ENCODE measurements around the gene PCDHGC4. TPM values are rescaled to one million over a fixed set of nuclear protein-coding genes. Genes with fewer than 3 reads are reported as not detected.

Gene PCDHGC4
- total and polyA plus RNA-seq, 2 donors (not counting 3 experiments of a cell fraction or from before 2014, with no cell fraction given), result 0.25 to 2.1 TPM

GRCh38 chr5:141529873-141530272, 45.0 kb downstream of the PCDHGC4 start:
- ChIA-PET POLR2A (no interaction called here), CTCF (interaction anchor here (10.9 kb wide), 1 partner anchor 100 kb away, joined by 308 read pairs; the partner anchor contains the start of gene PCDHGA12)
- Histone ChIP-seq H3K4me3 (replicated peaks in 1 of 3; ENCODE audit: insufficient read depth in 1 of 3, low read depth in 1 of 3, low read length in 3 of 3) (no peak overlapping the region), H3K9me3 (replicated peaks; ENCODE audit: control insufficient read depth, insufficient read depth, low read length) (no peaks in the 10 kb centered on the region), H3K27me3 (ENCODE audit: control insufficient read depth in 2 of 2, insufficient read depth in 2 of 2, low read length in 2 of 2) (no peaks in the 10 kb centered on the region), H3K4me2 (ENCODE audit: insufficient read depth, low read length) (no peak overlapping the region), H4K20me1 (replicated peaks; ENCODE audit: control insufficient read depth, extremely low read depth, insufficient read depth, low read length) (no peaks in the 10 kb centered on the region), H3K79me2 (ENCODE audit: control insufficient read depth, insufficient read depth, low read length) (no peaks in the 10 kb centered on the region), H2AFZ (ENCODE audit: low read depth, low read length) (no peak overlapping the region), H3K4me1 (ENCODE audit: control insufficient read depth, extremely low read depth, insufficient read depth, low read length) (peaks cover 5% of the 10 kb centered on the region), H3K9me1 (replicated peaks; ENCODE audit: control insufficient read depth, extremely low read depth, insufficient read depth, low read length) (no peaks in the 10 kb centered on the region), H3K9ac (replicated peaks; ENCODE audit: extremely low read depth, insufficient read depth, low read length) (no peak overlapping the region), H3K27ac (ENCODE audit: insufficient read depth, low read depth, low read length) (no peak overlapping the region), H3K36me3 (ENCODE audit: control insufficient read depth in 2 of 2, extremely low read depth in 1 of 2, insufficient read depth in 2 of 2, low read length in 2 of 2) (peaks cover 4 to 16% of the 10 kb centered on the region in 2 experiments)
- FAIRE-seq, result no peak
- no peak for DNase-seq (ENCODE audit: low read depth, low spot score)
- BruUV-seq (replicated peaks), result no TSS peak
- no peak for TF ChIP-seq MAX (IDR thresholded peaks at IDR 0.05; ENCODE audit: insufficient read depth, insufficient read length)
- no peak for TF ChIP-seq GATA2 (IDR thresholded peaks at IDR 0.05; ENCODE audit: insufficient read depth, insufficient read length, low read depth, low read length)
- TF ChIP-seq EZH2 (IDR thresholded peaks at IDR 0.05; ENCODE audit: borderline replicate concordance, low read depth, low read length, severe bottlenecking), result no peak
- TF ChIP-seq MYC (IDR thresholded peaks at IDR 0.05; ENCODE audit: low read depth, low read length), result no peak
- TF ChIP-seq FOS (IDR thresholded peaks at IDR 0.05; ENCODE audit: borderline replicate concordance, insufficient read depth, low read length), result no peak
- no peak for TF ChIP-seq POLR2AphosphoS5 (IDR thresholded peaks at IDR 0.05; ENCODE audit: insufficient read depth, low read depth, low read length)
- intact Hi-C loops (cut with micrococcal nuclease) (no loop called here), dilution Hi-C loops (cut with MboI; ENCODE audit: extremely low pct_ligation_motif_present, low sequenced_read_pairs) (no loop called here)

GRCh38 chr5:141532726-141533125, 47.9 kb downstream of the PCDHGC4 start:
- no peaks in the 10 kb centered on the region for H3K9me1 ChIP-seq (replicated peaks; ENCODE audit: control insufficient read depth, extremely low read depth, insufficient read depth, low read length)
- H3K4me3 ChIP-seq (replicated peaks in 1 of 3; ENCODE audit: insufficient read depth in 1 of 3, low read depth in 1 of 3, low read length in 3 of 3), result no peak overlapping the region
- no peak overlapping the region for H3K9ac ChIP-seq (replicated peaks; ENCODE audit: extremely low read depth, insufficient read depth, low read length)
- no peaks in the 10 kb centered on the region for H3K79me2 ChIP-seq (ENCODE audit: control insufficient read depth, insufficient read depth, low read length)
- POLR2A ChIA-PET, result no interaction called here
- no TSS peak for BruUV-seq (replicated peaks)
- DNase-seq (ENCODE audit: low read depth, low spot score), result peak; percentile 30
- H4K20me1 ChIP-seq (replicated peaks; ENCODE audit: control insufficient read depth, extremely low read depth, insufficient read depth, low read length), result no peaks in the 10 kb centered on the region
- H3K27me3 ChIP-seq (ENCODE audit: control insufficient read depth in 2 of 2, insufficient read depth in 2 of 2, low read length in 2 of 2), result no peaks in the 10 kb centered on the region
- H3K4me1 ChIP-seq (ENCODE audit: control insufficient read depth, extremely low read depth, insufficient read depth, low read length), result peaks cover 5% of the 10 kb centered on the region
- H3K27ac ChIP-seq (ENCODE audit: insufficient read depth, low read depth, low read length), result no peak overlapping the region
- TF ChIP-seq FOS (IDR thresholded peaks at IDR 0.05; ENCODE audit: borderline replicate concordance, insufficient read depth, low read length), result peak; percentile 48
- TF ChIP-seq POLR2AphosphoS5 (IDR thresholded peaks at IDR 0.05; ENCODE audit: insufficient read depth, low read depth, low read length), result no peak
- H2AFZ ChIP-seq (ENCODE audit: low read depth, low read length), result no peak overlapping the region
- dilution Hi-C loops (cut with MboI; ENCODE audit: extremely low pct_ligation_motif_present, low sequenced_read_pairs), result no loop called here
- no peak for FAIRE-seq
- CTCF ChIA-PET, result interaction anchor here (1.2 to 3.4 kb wide), 6 partner anchors 8 to 125 kb away, joined by 4 to 17 read pairs (median 7); partner anchors contain the start of genes PCDHGA12 and PCDHGB6
- no peaks in the 10 kb centered on the region for H3K9me3 ChIP-seq (replicated peaks; ENCODE audit: control insufficient read depth, insufficient read depth, low read length)
- no peak overlapping the region for H3K4me2 ChIP-seq (ENCODE audit: insufficient read depth, low read length)
- peaks cover 0 to 8% of the 10 kb centered on the region in 2 experiments for H3K36me3 ChIP-seq (ENCODE audit: control insufficient read depth in 2 of 2, extremely low read depth in 1 of 2, insufficient read depth in 2 of 2, low read length in 2 of 2)
- intact Hi-C loops (cut with micrococcal nuclease), result no loop called here
